ENCODE results near the gene CCDC171. TPM values are rescaled to one million over a fixed set of nuclear protein-coding genes. Genes with fewer than 3 reads are reported as not detected.

Gene CCDC171
- total RNA-seq, 2 experiments from 2014 or later = 0.49 to 1.1 TPM

DNA sequence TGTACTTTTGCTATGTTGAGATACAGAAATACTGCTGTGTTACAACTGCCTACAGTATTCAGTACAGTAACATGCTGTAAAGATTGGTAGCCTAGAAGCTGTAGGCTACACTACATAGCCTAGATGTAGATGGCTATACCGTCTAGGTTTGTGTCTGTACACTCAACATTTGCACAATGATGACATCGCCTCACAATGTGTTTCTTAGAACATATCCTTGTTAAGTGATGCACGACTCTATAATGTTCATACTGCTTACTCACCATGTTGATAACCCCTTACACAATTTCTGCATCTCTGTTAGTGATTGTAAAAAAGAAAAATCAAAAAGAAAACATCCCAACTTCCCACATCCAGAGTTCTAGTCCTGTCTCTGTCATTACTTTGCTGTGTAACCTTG is 450.0 kb downstream of the CCDC171 start:
- no peak for DNase-seq
- Histone ChIP-seq H3K27me3 (ENCODE audit: control insufficient read depth in 1 of 2, insufficient read depth in 2 of 2, low read length in 2 of 2) (no peaks in the 10 kb centered on the region), H3K27ac (ENCODE audit: low read depth in 1 of 2, low read length in 2 of 2) (no peak overlapping the region), H3K4me1 (ENCODE audit: insufficient read depth, low read length) (no peaks in the 10 kb centered on the region), H3K4me3 (ENCODE audit: low read length) (no peak overlapping the region), H3K36me3 (ENCODE audit: insufficient read depth, low read length) (no peaks in the 10 kb centered on the region), H3K9me3 (ENCODE audit: control insufficient read depth in 1 of 2, insufficient read depth in 1 of 2, low read length in 2 of 2) (no peaks in the 10 kb centered on the region)
- ChIA-PET POLR2A (no interaction called here), CTCF (no interaction called here)
- Mint-ChIP-seq H3K27me3 (no peaks in the 10 kb centered on the region), H3K9me3 (no peaks in the 10 kb centered on the region), H3K27ac (no peak overlapping the region), H3K4me3 (no peak overlapping the region), H3K4me1 (ENCODE audit: low read depth) (no peaks in the 10 kb centered on the region), H3K36me3 (ENCODE audit: low read depth) (no peaks in the 10 kb centered on the region)
- no peak for TF ChIP-seq CTCF (IDR thresholded peaks at IDR 0.05)
- no peak for ATAC-seq (ENCODE audit: poor library complexity)
- intact Hi-C loops (cut with DNase I, micrococcal nuclease) = no loop called here

DNA sequence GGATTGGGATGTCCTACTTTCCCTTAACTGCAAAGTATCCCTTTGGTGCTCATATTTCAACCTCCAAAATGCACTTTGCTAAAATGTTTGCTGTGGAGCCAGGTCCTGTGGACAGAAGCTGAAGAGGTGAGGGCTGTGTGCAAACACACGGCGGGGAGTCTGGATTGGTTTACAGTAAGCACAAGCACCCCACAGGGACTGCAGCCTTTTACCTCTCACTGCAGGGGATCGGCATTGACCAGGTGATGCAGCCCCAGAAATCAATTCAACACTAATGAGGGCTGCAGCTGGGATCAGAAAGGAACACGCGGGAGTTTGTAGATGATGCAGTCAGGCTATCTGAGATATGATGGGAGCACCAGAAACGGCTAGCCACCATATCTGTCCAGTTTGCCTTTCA is 450.9 kb downstream of the CCDC171 start:
- intact Hi-C loops (cut with DNase I, micrococcal nuclease) = no loop called here
- no peak for TF ChIP-seq CTCF (IDR thresholded peaks at IDR 0.05)
- no peak overlapping the region for H3K4me3 Mint-ChIP-seq

DNA sequence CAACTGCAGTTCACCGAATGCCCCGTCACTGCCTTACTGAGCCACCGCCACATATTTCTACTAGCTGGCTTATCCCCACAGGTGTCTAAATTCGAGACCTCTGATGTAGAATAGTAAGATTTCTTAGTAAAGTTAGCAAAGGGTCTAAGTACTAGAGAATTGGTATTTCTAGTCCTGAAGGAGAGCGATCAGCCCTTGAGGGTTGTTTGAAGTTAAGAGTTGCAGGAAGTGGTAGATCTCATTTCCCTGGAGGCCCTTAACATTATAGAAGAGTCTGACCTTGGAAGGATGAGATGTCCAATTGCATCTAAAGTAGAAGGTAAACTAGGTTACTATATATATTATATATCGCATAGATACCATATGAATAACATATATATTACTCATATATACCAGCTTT is 451.8 kb downstream of the CCDC171 start:
- ChIA-PET CTCF (no interaction called here), POLR2A (no interaction called here)
- Histone ChIP-seq H3K27me3 (ENCODE audit: control insufficient read depth in 1 of 2, insufficient read depth in 2 of 2, low read length in 2 of 2) (no peaks in the 10 kb centered on the region), H3K27ac (ENCODE audit: low read depth in 1 of 2, low read length in 2 of 2) (no peak overlapping the region), H3K4me3 (ENCODE audit: low read length) (no peak overlapping the region), H3K36me3 (ENCODE audit: insufficient read depth, low read length) (no peaks in the 10 kb centered on the region), H3K4me1 (ENCODE audit: insufficient read depth, low read length) (no peaks in the 10 kb centered on the region), H3K9me3 (ENCODE audit: control insufficient read depth in 1 of 2, insufficient read depth in 1 of 2, low read length in 2 of 2) (peaks cover 0 to 4% of the 10 kb centered on the region in 2 experiments)
- H3K27me3 Mint-ChIP-seq = no peaks in the 10 kb centered on the region
- intact Hi-C loops (cut with DNase I, micrococcal nuclease) = no loop called here
- TF ChIP-seq CTCF (IDR thresholded peaks at IDR 0.05) = no peak
- H3K4me3 Mint-ChIP-seq = no peak overlapping the region
- H3K27ac Mint-ChIP-seq = no peak overlapping the region
- H3K9me3 Mint-ChIP-seq = peaks cover 7% of the 10 kb centered on the region
- H3K4me1 Mint-ChIP-seq (ENCODE audit: low read depth) = no peaks in the 10 kb centered on the region
- ATAC-seq (ENCODE audit: poor library complexity) = no peak
- H3K36me3 Mint-ChIP-seq (ENCODE audit: low read depth) = no peaks in the 10 kb centered on the region
- DNase-seq = no peak

More for the DNA sequence above, 450.9 kb downstream of the CCDC171 start:
- ChIA-PET POLR2A (no interaction called here), CTCF (no interaction called here)
- Mint-ChIP-seq H3K4me1 (ENCODE audit: low read depth) (no peaks in the 10 kb centered on the region), H3K9me3 (peaks cover 7% of the 10 kb centered on the region), H3K36me3 (ENCODE audit: low read depth) (no peaks in the 10 kb centered on the region), H3K27ac (no peak overlapping the region), H3K27me3 (no peaks in the 10 kb centered on the region)
- H3K4me1 ChIP-seq (ENCODE audit: insufficient read depth, low read length) = no peaks in the 10 kb centered on the region
- ATAC-seq (ENCODE audit: poor library complexity) (no peak), DNase-seq (no peak)
- H3K4me3 ChIP-seq (ENCODE audit: low read length) = no peak overlapping the region
- H3K36me3 ChIP-seq (ENCODE audit: insufficient read depth, low read length) = no peaks in the 10 kb centered on the region
- H3K27me3 ChIP-seq (ENCODE audit: control insufficient read depth in 1 of 2, insufficient read depth in 2 of 2, low read length in 2 of 2) = no peaks in the 10 kb centered on the region
- H3K9me3 ChIP-seq (ENCODE audit: control insufficient read depth in 1 of 2, insufficient read depth in 1 of 2, low read length in 2 of 2) = peaks cover 0 to 4% of the 10 kb centered on the region in 2 experiments
- H3K27ac ChIP-seq (ENCODE audit: low read depth in 1 of 2, low read length in 2 of 2) = no peak overlapping the region
